Measurements from ENCODE around the gene ATG10.

ATG10 gene

DNA sequence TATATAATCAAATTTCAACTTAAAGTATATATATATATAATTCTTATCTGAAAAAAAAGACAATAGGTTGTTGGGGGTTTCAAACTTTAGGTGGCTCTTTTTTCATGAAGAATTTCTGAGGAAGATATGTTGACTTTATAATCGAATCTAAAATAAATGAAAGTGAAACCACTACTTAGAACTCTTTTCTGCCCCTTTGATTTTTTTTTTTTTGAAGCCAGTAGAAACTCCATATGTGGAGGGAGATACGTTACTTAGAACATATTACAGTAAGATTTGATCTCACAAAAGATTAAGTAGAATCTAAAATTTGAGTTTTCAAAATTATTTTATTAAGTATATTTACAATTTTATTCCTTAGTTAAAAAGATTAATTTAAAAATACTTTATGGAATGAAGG lies 96.9 kb downstream of the ATG10 start:
- no peak overlapping the region for H3K4me3 ChIP-seq (ENCODE audit: low read length)
- TF ChIP-seq CTCF (conservative IDR thresholded peaks at IDR 0.05; ENCODE audit: low read depth, low read length): no peak

GRCh38 chr5:82072138-82072537 lies 100.3 kb downstream of the ATG10 start:
- no peak for DNase-seq (ENCODE audit: low read depth)
- no peak for TF ChIP-seq CTCF (conservative IDR thresholded peaks at IDR 0.05; ENCODE audit: low read depth, low read length)

More for the DNA sequence above, 96.9 kb downstream of the ATG10 start:
- no peak for DNase-seq (ENCODE audit: low read depth)

GRCh38 chr5:82073179-82073578 lies 101.4 kb downstream of the ATG10 start:
- H3K4me3 ChIP-seq (ENCODE audit: low read length): no peak overlapping the region
- TF ChIP-seq CTCF (conservative IDR thresholded peaks at IDR 0.05; ENCODE audit: low read depth, low read length): no peak
- no peak for DNase-seq (ENCODE audit: low read depth)

More at GRCh38 chr5:82072138-82072537, 100.3 kb downstream of the ATG10 start:
- no peak overlapping the region for H3K4me3 ChIP-seq (ENCODE audit: low read length)

DNA sequence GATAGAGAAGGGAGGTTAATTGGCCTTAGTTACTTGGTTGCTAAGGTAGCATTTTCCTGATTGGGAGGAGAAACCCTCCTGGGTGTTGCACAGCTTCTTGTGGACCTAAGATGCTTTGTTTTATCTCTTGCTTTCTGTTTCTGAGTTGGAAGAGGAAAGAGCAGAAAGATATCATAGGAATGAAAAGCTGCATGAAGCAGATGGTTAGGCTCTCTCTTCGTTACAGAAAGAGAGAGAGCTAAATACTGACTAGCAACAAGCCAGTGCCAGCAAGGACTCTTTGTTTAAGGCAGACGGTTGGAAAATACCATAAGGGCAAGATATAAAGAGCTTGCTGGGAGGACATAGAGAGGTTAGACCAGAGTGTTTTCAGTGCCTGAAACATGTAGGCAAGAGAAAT lies 103.1 kb downstream of the ATG10 start:
- no peak for DNase-seq (ENCODE audit: low read depth)
- TF ChIP-seq CTCF (conservative IDR thresholded peaks at IDR 0.05; ENCODE audit: low read depth, low read length): no peak
- no peak overlapping the region for H3K4me3 ChIP-seq (ENCODE audit: low read length)

DNA sequence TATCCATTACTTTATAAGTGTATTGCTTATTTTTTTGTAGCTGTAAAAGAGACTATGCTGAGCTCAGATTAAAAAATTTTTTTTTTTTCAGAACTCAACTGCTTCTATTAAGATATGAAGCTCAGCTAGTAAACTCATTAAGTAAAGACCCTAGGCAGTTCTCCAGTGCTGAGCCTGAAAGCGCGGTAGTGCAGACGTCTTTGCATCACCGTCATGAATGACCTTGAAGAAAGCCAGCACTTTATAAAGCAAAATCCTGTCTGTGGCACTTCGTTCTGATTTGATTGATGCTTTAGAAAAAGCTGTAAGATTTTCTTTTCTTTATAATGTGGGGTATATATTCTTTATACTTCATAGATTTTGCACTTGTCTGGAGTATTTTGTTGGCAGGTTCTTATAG lies 105.7 kb downstream of the ATG10 start:
- no peak for DNase-seq (ENCODE audit: low read depth)
- no peak overlapping the region for H3K4me3 ChIP-seq (ENCODE audit: low read length)
- no peak for TF ChIP-seq CTCF (conservative IDR thresholded peaks at IDR 0.05; ENCODE audit: low read depth, low read length)

DNA sequence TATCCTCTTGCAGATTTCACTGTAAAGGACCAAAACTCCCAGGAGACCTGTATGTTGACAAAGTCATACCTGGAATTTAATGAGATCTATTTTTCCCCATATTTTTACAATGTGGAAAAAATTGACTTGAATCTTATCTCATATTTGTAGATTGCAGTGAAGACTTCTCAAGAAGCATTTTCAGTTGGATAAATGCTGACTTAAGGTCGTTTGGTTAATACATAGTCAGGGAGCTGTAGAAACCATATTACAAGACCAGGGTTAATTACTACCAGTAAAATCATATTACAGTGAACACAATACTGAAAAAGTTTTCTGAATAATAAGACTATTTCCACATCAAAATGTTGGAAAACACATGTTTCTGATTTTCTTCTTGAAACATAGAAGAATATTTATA lies 119.8 kb downstream of the ATG10 start:
- H3K4me3 ChIP-seq (ENCODE audit: low read length): no peak overlapping the region
- no peak for TF ChIP-seq CTCF (conservative IDR thresholded peaks at IDR 0.05; ENCODE audit: low read depth, low read length)
- DNase-seq (ENCODE audit: low read depth): no peak

DNA sequence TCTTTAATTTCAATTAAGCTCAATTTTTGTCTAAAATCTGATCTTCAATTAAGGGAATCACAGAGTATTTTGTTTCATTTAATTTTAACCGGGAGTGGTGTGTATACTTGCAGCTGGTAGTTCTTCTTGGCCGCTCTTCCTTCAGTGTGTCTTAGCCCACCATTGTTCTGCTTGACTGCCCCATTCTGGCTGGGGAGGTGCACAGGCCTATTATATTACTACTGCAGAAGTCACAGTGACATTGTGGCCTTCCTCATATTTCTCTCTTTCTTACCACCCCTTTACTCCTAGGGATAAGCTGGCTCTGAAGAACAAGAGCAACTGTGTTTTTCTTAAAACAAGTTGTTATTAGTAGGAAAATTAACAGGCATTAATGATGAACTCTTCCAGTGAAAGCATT lies 123.7 kb downstream of the ATG10 start:
- TF ChIP-seq CTCF (conservative IDR thresholded peaks at IDR 0.05; ENCODE audit: low read depth, low read length): no peak
- DNase-seq (ENCODE audit: low read depth): no peak
- H3K4me3 ChIP-seq (ENCODE audit: low read length): no peak overlapping the region
